ENCODE measurements around the gene GP9. TPM values are rescaled to one million over a fixed set of nuclear protein-coding genes. Genes with fewer than 3 reads are reported as not detected.

GP9 gene
- total and polyA plus RNA-seq, 2 donors from 2014 or later = 0.49 TPM; not detected in 1

Other genes with a start within 250 kb of the GP9 start
- gene ACAD9, start 181.2 kb upstream of the GP9 start, total RNA-seq = 50.2 TPM
- 36.2 TPM for gene ACAD9, start 181.2 kb upstream of the GP9 start, polyA plus RNA-seq (ENCODE audit: insufficient read depth, low read depth, low replicate concordance)
- 0.60 TPM for gene CFAP92, start 66.7 kb upstream of the GP9 start, total RNA-seq
- gene CFAP92, start 66.7 kb upstream of the GP9 start, polyA plus RNA-seq (ENCODE audit: insufficient read depth, low read depth, low replicate concordance) = 0.56 TPM
- gene EFCC1, start 59.5 kb upstream of the GP9 start, total RNA-seq = 3.7 TPM
- gene EFCC1, start 59.5 kb upstream of the GP9 start, polyA plus RNA-seq (ENCODE audit: insufficient read depth, low read depth, low replicate concordance) = 2.4 TPM
- gene RAB43, start 61.0 kb downstream of the GP9 start, total RNA-seq = 27.6 TPM
- 5.5 TPM for gene RAB43, start 61.0 kb downstream of the GP9 start, polyA plus RNA-seq (ENCODE audit: insufficient read depth, low read depth, low replicate concordance)
- 27.1 TPM for gene ISY1, start 100.3 kb downstream of the GP9 start, total RNA-seq
- gene ISY1, start 100.3 kb downstream of the GP9 start, polyA plus RNA-seq (ENCODE audit: insufficient read depth, low read depth, low replicate concordance) = 22.4 TPM
- 309 TPM for gene CNBP, start 123.1 kb downstream of the GP9 start, total RNA-seq
- 267 TPM for gene CNBP, start 123.1 kb downstream of the GP9 start, polyA plus RNA-seq (ENCODE audit: insufficient read depth, low read depth, low replicate concordance)
- gene COPG1, start 188.8 kb downstream of the GP9 start, total RNA-seq = 173 TPM
- 107 TPM for gene COPG1, start 188.8 kb downstream of the GP9 start, polyA plus RNA-seq (ENCODE audit: insufficient read depth, low read depth, low replicate concordance)
- 40.1 TPM for gene HMCES, start 218.1 kb downstream of the GP9 start, total RNA-seq
- 37.4 TPM for gene HMCES, start 218.1 kb downstream of the GP9 start, polyA plus RNA-seq (ENCODE audit: insufficient read depth, low read depth, low replicate concordance)

Data from kidney (tissue), 2 donors.